HPDE6-E6E7 (cell line): Measurements from ENCODE around the gene TUFT1.
"Not testable (repeated sequence)": the region's sequence is repeated elsewhere in the genome, so short reads cannot be mapped to it uniquely, and the experiment has no call there.

ENCODE experiments used
- DNase-seq: peaks from one replicate; pipeline ENCODE4 v3.0.0; 2011; ENCODE audit warnings: missing footprints; ENCODE audit errors: extremely low spot score

TUFT1 gene

GRCh38 chr1:151512326-151512725 lies 27.8 kb upstream of the TUFT1 start:
- no peak for DNase-seq

DNA sequence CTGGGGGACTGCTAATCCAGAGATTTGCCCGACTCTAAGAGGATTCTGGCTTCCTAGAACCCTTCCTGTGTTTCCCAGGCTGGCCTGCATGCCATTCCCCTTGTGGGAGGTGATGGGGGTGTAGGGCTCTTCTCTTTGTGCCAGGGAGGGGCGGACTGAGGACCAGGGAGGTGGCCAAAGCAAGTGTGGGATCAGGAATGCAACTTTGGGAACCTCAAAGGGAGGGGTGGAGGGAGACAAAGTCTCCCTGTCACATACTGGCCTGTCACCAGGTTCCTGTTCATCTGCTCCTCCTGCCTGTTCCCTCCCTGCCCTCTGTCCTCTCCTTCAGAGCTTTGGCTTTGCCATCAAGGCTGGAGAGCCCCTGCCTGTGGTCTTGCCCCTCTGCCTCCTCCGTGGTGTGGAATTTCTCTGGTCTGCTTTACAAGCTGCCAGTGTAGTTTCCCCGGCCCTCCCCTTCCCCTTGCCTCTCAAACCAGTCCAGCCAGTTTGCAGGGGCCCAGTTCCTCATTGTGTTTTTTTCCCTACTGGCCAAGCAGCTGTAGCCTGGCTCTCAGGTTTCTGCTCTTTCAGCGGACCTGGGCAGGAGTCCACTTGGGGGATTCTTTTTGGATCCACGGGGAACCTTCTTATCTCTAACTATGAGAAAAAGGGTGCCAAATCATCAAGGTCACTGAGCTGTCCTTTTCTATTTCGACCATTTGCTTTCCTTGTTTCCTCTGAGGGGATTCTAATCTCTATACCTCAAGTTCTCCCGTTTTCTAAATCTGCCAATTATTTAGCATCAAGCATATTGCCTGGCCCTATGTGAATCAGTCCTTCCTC lies 27.1 kb upstream of the TUFT1 start:
- peak; percentile 83 for DNase-seq

GRCh38 chr1:151513626-151514121 lies 26.4 kb upstream of the TUFT1 start:
- DNase-seq, result peak; percentile 75

- no peak for DNase-seq
These were observed 25.7 kb upstream of the TUFT1 start for GRCh38 chr1:151514366-151514765.

GRCh38 chr1:151515265-151515664 lies 24.8 kb upstream of the TUFT1 start:
- no peak for DNase-seq

DNA sequence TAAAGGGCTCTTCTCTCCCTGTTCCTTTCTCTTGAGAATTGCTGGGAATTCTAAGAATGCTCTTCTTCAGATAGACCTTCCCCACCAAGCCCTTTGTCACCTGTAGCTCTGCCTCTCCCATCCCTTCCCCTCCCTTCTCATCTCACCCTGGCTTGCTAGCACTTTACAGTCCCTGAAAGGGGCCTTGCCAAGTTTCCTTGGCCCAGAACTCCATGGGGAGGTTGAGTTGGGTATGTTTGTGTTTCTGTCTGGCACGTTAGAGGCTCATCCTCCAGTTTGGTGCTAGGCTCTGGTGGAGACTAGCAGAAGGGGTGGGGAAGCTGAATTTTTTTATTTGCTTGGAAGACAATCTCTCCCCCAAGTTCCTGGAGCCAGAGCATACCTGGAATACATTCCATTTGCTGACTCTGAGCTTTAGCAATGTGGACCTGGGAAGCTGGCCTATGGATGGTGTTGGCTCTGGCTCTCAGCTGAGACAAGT lies 24.0 kb upstream of the TUFT1 start:
- DNase-seq, result no peak

- no peak for DNase-seq
These were observed 21.7 kb upstream of the TUFT1 start for GRCh38 chr1:151518431-151518830.

DNA sequence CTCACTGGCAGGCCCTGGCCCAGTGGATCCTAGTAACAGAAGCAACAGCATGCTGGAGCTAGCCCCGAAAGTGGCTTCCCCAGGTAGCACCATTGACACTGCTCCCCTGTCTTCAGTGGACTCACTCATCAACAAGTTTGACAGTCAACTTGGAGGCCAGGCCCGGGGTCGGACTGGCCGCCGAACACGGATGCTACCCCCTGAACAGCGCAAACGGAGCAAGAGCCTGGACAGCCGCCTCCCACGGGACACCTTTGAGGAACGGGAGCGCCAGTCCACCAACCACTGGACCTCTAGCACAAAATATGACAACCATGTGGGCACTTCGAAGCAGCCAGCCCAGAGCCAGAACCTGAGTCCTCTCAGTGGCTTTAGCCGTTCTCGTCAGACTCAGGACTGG lies 21.2 kb upstream of the TUFT1 start:
- no peak for DNase-seq

- no peak for DNase-seq
These were observed 20.4 kb upstream of the TUFT1 start for GRCh38 chr1:151519667-151520066.

- DNase-seq, result no peak
These were observed 19.8 kb upstream of the TUFT1 start for GRCh38 chr1:151520359-151520758.

GRCh38 chr1:151522427-151522826 lies 17.7 kb upstream of the TUFT1 start:
- DNase-seq, result not testable (repeated sequence)

GRCh38 chr1:151523326-151523725 lies 16.8 kb upstream of the TUFT1 start:
- DNase-seq, result no peak

DNA sequence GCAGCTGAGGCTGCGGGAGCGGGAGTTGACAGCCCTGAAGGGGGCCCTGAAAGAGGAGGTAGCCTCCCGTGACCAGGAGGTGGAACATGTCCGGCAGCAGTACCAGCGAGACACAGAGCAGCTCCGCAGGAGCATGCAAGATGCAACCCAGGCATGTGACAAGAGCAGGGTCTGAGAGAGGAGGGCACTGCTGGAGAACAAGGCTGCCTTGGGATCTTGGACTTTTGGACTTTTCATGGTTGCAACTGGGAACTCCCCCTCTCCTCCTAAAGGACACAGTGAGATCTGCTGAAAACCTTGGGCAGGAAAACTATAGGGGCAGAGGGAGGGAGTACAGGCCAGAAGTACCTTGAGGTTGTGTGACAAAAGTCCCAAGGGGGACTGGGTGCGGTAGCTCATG lies 15.4 kb upstream of the TUFT1 start:
- DNase-seq, result no peak

DNA sequence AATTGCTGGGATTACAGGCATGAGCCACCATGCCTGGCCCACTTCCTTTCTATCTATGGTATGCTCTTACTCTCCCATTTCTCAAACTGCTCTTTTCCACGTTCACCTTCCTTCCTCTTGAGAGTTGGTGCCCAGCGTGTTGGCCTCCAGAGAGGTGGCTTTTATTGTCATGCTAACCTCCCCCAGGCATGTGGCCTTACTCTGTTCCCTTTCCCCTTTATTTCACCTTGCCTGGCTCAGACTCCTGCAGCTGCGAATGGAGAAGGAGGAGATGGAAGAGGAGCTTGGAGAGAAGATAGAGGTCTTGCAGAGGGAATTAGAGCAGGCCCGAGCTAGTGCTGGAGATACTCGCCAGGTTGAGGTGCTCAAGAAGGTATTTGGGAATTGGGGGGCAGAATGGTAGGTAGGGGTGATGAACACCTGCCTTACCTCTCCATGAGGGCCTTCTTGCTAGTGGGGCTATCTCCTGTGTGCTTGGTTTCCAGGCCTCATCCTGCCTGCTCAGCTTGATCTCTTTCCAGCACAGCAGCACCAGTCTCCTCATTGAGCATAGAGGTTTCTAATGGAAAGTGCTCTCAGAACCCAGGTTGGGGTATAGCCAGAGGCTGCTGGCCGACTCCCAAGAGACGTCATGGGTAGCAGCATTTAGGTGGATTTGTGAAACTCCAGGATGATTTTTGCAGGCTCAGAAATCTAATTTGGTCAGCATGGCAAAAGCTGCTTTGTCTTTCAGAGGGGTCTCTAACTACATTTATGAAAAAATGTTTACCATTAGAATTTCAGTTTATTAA lies 13.2 kb upstream of the TUFT1 start:
- DNase-seq, result no peak

DNA sequence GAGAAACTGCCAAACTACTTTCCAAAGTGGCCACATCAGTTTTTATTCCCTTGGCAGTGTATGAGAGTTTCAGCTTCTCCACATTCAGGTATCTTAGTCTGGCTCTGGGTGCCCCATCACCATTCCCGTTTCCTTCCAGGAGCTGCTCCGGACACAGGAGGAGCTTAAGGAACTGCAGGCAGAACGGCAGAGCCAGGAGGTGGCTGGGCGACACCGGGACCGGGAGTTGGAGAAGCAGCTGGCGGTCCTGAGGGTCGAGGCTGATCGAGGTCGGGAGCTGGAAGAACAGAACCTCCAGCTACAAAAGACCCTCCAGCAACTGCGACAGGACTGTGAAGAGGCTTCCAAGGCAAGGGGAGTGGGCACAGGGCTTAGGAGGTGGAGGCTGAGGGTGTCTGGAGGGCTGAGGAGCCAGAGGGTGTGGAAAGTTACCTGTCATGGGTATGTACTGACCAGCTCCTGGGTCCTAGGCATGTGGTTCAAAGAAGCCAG lies 10.9 kb upstream of the TUFT1 start:
- DNase-seq, result no peak

GRCh38 chr1:151529781-151530180 lies 10.3 kb upstream of the TUFT1 start:
- no peak for DNase-seq

DNA sequence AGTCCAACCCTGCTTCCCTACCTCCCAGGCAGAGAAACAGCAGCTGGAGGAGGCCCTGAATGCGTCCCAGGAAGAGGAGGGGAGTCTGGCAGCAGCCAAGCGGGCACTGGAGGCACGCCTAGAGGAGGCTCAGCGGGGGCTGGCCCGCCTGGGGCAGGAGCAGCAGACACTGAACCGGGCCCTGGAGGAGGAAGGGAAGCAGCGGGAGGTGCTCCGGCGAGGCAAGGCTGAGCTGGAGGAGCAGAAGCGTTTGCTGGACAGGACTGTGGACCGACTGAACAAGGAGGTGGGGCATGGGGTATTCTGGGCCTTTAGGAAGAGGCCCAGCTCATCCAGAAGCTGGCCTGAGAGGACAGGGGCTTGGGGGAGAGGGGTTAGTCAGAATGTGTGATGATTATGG lies 9.6 kb upstream of the TUFT1 start:
- no peak for DNase-seq

DNA sequence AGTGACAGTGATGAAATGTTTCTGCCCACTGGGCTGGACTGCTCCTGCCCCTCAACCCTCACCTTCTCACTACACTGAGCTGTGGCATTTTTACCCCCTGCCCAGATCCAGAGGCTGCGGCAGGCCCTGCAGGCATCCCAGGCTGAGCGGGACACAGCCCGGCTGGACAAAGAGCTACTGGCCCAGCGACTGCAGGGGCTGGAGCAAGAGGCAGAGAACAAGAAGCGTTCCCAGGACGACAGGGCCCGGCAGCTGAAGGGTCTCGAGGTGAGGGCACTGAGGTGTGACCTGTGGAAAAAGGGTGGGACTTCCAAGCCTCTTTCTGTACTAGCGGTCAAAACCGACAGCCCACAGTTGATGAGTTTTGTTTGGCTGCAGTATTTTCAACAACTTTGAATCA lies 6.2 kb upstream of the TUFT1 start:
- no peak for DNase-seq

DNA sequence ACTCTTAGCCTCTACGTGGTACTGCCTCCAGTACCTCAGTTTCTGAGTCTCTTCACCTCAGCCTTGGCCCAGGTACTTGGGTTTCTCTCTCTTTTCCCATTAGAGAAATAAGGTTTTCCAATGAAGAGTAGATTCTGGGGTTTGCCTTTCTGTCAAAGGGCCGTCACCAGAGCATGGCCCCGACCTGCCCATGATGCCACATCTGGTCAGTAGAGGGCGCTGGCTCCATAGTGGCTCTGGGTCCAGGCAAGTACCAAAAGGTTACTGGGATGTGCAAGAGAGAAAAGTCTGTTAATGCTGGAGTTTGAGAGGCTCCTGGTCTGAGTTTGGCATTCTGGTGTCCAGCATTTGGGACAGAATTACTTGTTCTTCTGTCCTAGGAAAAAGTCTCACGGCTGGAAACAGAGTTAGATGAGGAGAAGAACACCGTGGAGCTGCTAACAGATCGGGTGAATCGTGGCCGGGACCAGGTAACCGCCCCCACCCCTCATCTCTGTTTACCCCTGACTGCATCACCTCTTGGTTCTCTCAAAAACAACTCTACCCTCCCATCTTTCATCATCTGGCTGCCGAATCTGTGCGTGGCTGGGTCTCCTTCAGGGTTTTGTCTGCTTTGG lies 5.3 kb upstream of the TUFT1 start:
- no peak for DNase-seq

DNA sequence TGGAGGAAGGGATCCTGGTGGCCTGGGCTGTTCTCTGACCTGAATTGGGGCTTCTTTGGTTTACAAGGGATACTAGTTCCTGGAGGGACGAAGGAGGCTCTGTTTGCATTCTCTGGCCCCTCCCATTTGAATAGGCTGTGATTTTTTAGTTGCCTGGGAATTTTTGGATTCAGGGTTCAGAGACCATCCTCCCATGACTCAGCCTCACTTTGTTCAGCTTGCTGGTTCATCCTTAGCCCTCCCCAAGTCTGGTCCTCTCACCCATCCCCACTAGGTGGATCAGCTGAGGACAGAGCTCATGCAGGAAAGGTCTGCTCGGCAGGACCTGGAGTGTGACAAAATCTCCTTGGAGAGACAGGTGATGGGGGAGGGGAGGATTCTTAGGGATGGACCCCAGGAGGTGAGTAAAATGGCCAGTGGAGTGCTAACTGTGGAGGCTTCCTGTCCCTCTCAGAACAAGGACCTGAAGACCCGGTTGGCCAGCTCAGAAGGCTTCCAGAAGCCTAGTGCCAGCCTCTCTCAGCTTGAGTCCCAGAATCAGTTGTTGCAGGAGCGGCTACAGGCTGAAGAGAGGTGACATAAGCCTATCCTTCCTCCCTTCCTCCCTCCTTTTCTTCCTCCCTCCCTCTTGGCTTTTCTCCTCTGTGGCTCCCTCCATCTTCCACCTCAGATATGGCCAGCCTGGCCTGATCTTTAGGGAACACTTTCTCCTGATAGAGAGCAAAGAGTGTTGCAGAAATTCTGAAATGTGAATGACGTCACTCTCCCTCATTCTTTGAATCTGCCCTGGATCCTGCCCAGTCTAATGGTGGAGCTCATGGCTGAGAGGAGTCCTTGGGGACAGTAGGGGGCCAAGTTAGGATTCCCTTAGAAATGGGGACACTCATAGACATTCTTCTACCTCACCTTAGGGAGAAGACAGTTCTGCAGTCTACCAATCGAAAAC lies 4.5 kb upstream of the TUFT1 start:
- DNase-seq, result no peak

DNA sequence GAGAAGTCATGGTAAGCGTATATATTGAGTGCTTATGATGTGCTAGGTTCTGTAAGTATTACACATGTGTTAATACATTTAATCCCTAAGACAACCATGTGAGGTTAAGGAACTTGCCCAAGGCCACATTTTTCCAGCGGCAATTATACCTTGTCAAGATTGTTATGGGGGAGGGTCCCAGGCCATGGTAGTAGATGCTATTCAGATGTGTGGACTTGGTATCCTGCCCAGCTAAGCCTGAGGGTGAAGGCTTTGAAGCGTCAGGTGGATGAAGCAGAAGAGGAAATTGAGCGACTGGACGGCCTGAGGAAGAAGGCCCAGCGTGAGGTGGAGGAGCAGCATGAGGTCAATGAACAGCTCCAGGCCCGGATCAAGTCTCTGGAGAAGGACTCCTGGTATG lies 3.6 kb upstream of the TUFT1 start:
- DNase-seq, result no peak
